Measurements from ENCODE around the gene DOP1A.
"Not testable (repeated sequence)": the region's sequence is repeated elsewhere in the genome, so short reads cannot be mapped to it uniquely, and the experiment has no call there.

Gene DOP1A

DNA sequence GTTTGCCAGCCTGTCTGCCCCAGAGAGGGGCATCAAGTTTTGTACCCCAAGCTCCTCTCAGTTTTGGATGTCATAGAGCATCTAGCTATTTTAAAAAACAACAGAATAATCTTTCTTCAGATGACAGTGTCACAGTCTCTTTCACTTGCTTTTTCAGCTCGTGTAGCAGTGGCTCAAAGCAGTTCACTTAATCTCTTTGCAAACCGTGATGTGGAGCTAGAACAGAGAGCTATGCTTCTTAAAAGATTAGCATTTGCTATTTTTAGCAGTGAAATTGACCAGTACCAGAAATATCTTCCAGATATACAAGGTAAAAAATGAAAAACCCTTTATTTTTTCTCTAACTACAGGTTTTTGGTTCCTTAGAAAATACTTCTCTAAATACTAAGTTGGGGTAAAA is 88.3 kb downstream of the DOP1A start:
- DNase-seq, result no peak

DNA sequence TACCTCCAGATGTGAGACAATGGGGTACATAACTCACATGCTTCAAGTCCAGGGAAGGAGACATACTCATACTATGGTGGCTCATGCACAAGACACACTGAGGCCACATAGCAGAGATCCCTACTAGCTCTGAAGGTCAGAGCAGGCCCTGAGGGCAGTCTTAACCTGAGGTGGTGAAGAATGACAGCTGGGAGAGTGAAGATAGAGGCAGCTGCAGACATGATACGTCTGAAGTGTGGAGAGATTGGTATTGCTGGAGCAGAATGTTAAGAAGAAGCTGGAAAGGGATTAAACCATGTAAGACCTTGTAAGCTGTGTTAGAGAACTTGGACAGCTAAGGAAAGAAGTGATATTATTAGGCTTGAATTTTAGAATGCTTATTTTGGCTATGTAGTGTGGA is 92.7 kb downstream of the DOP1A start:
- DNase-seq, result no peak

DNA sequence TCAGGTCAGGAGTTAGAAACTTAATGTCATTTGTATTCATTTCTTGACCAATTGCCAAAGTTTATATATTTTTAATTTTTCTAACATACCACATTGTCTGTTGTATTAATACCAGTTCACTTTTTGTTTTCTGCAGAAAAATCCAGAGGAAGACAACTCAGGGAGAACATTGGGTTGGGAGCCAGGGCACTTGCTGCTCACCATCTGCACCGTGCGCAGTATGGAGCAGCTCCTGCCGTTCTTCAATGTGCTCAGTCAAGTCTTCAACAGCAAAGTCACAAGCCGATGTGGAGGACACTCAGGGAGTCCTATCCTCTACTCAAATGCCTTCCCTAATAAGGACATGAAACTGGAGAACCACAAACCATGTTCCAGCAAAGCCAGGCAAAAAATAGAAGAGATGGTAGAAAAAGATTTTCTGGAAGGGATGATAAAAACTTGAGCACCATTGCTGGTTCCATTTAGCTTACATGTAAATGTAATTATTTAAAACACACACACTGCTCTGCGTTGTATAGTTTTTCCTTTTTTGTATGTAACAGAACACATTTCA is 100.3 kb downstream of the DOP1A start:
- DNase-seq, result no peak

DNA sequence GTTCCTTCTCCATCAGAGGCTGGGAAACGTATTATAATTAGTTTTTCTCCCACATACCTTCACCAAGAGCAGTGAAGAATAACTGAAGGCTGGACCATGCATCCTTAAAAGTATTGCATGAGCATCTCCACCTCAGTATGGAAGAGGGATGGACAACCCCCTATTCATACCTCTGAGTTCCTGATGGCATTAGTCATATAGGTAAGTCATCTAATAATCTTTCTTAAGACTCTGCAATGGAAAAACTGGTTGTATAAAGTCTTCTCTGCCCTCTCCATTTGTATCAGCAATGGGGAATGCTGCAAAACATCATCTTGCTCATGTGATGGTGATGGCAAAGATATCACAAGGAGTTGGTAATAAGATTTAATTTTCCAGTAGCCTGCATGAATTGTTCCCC is 101.1 kb downstream of the DOP1A start:
- no peak for DNase-seq

DNA sequence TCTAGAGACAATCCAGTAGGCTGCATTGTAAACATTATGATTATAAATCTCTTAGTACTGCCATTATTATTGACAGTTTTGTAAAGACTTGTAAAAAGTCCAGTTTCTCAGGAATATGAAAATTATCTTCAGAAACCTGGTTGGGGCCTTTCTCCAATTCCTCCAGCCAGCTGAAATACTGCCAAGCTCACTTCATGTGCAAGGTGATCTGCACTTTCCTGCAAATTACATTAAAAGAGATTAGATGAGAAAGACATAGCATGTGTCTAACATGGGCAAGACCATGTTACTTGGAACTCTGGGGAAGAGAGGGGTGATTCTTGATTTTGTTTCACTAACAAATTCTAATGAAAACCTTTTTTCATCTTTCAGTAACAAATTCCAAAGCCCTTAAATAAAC is 101.6 kb downstream of the DOP1A start:
- DNase-seq, result no peak

DNA sequence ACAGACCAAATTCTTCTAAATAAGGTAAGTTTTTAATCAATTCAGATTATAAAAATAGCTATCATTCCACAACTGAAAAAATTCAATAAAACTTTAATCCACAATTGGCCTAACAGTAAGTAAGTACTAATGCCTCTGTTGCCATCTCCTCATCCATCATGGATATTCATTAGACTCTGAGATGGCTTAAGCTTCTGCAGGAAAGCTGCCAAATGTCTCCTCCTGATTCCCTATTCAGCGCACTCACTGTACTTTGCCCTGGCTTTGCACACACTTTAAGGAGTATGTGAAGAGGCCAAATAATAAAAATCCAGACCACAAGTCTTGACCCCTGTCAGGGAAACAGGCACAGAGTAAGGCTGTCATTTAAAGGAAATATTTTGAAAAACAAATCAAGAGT is 102.0 kb downstream of the DOP1A start:
- DNase-seq, result no peak

DNA sequence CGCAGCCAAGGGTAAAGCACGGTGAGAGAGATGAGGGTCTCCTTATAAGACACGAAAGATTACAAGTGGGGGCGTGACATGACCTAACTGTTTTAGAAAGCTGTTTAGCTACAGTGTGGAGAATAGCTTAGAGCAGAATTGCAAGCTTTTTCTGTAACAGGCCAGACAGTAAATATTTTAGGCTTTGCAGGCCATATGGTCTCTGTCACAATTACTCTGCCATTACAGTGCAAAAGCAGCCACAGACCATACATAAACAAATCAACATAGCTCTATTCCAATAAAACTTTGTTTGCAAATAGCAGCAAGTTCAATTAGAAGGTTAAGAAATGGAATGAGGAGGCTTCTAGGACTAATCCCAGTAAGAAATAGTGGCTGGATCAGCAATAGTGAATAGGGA is 108.8 kb downstream of the DOP1A start:
- DNase-seq, result no peak

DNA sequence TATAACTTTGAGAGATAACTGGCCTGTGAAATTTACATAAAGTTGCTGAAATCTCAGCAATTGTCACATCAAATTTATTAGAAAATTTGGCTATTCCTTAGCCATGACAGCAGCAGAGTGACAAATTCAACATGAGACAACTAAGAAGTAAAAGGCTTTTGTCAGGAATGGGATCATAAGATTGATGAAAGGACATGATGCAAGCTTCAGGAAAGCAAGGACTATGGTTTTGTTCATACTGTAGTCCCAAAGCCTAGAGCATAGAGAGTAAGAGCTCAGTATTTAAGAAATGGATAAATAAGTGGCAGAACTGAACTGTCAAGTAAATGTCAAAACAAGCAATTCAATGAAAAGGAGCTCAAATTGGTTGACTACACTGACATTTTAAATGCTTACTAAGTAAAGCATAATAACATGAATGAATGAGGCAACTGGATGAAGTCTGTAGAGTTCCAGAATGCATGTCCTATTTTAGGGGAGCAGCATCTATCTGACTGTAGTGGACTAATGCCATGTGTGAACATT is 113.0 kb downstream of the DOP1A start:
- no peak for DNase-seq

DNA sequence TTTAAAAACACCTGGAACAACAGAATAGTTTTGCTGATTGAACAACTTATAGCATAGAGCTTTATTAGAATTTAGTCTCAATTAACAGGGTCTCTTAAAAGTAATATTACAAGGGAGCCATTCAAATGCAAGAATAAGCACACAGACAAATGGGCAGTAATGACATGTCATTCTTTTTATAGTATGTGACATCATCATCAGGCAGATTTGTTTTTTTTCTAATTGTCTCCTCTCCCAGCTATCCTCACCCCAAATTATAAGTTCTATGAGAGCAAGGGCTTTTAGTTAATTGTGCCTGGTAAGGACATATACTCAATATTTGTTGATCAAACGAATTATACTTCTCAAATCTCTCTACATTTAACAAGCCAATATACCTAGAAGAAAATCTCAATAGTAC is 114.6 kb downstream of the DOP1A start:
- DNase-seq, result no peak

DNA sequence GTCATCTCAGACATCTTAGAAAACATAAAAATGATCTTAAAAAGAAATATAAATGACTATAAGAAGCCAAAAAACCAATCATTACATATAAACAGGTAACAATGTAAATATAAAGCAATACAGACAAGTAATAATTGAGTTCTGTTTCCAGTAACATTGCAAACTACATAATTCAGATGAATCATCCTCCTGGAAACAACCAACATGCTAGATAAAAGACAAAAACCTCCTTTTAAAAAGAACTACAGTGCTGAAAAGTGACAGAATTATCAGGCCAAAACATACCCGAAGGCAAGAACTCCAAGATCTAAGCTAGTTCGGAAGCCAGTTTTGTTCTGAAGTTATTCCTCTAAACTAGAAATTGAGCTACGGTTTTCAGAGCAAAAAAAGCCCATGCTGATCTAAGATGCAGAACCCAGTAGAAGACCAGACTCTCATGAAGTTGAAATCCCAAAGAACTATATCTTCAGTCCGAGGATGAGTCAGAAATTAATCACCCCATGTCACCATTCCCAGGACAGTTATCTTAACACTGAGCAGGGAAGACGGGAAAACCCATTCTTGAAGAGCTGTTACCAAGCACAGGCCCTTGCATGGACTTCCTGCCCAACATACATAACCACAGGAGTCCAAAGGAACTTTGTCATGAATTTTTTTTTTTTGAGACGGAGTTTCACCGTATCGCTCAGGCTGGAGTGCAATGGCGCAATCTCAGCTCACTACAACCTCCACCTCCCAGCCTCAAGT is 115.8 kb downstream of the DOP1A start:
- no peak for DNase-seq

DNA sequence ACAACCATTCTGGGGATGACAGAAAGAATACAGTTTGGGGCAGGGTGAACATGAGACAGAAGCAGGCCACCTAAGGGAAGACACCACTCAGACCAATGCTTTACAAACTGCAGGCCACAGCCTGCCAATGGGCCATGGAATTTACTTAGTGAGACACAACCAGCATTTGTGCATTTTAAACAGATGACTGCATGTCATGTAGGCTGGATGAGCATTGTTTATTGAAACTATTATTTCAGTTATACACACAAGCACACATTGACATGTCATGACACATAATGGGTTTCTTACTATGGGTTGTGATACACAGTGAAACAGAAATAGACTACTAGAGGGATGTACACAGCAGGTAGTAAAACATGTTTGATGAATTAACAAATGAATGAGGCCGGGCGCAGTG is 117.6 kb downstream of the DOP1A start:
- DNase-seq, result no peak

DNA sequence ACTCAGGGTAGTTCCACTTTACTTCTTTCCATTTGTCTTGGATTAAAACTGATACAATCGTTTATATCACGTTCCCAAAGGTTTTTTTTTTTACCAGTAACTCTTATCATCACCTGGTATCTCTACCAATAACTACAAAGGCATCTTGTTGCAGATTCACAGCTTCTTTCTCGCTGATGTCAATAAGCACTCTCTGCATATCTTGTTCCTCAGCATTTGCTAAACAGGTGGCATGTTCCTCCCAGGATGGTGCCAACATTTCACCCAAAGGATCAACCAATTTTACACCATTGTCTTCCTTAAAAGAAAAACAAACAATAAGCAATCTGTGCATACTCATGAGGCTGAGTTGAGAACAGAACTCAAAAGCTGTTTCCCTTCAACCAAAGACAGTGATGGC is 121.0 kb downstream of the DOP1A start:
- DNase-seq, result no peak

DNA sequence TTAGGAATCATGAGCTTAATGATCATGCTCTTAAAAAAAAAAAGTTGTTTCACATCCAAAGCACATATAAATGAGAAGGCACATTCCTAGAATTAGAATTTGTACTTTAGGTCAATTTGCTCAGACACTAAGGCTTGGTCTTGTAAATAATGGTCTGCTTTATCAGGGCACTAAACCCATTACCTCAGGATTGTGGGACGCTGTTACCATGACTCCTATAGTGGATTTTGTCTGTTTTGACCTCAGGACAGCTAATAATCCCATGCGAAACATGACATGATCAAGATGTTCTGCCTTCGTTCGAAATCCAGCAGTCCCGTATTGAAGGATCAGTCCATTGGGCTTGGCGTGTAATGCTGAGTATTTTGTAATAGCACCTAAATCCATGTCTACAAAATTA is 123.2 kb downstream of the DOP1A start:
- DNase-seq, result no peak

DNA sequence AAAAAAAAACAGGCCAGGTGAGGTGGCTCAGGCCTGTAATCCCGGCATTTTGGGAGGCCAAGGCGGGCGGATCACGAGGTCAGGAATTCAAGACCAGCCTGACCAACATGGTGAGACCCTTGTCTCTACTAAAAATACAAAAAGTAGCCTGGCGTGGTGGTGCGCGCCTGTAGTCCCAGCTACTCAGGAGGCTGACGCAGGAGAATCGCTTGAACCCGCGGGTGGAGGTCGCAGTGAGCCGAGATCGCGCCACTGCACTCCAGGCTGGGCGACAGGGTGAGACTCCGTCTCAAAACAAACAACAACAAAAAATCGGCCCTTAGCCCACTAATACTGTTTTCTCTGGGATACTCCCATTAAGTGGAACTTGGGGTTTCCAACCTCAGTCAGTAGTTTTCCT is 124.5 kb downstream of the DOP1A start:
- not testable (repeated sequence) for DNase-seq

DNA sequence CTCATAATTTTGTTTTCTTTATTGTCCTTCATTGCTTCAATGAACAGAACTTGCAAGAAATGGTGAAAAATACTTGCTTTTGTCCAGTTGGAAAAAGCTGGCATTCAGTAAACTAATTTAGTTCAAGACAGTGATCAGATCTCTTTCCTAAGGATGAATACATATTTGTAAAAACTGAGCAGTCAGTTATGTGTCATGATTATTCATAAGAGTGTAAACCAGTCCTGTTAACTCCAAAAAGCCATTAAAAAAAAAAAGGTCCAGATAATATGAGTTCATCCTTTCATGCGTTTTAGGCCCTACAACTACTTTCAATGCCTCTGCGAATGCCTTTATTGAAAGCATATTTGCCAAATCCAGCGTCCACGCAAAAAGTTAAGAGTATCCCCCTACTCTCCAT is 125.0 kb downstream of the DOP1A start:
- DNase-seq, result no peak

DNA sequence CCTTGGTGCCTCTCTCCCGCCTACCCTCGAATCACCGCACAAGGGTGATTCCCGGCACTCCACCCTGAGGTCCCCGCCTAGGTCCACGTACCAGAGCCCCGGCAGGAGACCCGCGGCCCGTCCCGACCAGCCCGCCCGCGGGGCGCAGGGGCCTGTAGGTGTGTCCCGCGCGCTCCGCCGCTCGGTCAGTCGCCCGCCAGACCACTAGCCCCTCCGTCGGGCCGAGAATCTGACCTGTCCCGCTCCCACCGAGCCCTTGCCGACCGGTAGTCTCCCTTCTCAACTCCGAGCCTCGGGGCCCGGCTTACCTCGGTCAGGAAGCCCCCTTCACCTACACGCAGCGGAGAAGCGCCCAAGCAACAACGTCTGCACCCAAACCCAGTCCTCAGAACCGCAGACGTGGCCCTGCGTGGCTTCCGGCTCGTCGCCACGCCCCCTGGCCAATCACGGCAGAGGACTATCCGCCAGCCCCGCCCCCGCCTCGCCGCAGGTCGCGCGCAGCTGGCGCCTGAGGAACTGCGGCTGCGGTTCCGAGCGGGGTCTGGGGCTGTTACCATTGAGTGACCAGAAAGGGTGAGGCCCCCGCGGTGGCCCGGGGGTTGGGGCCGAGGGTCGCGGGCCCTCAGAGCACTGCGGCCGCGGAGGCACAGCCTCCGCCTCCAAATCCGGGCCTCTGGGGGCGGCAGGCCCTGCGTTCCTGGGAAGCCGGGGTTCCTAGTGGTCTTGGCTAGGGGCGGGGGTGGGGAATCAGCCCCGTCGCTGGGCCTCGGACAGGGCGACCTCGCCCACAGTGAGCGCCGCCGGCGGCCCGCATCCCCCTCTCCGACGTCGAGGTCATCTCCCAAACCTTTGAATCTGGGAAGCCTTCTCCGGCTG is 125.6 kb downstream of the DOP1A start, which contains the start of the genes PGM3 and RWDD2A:
Gene PGM3 (minus strand): TSS at position 395 of the 876 bp plus-strand sequence. CDS start 2,253 bp downstream, outside the sequence.
Gene RWDD2A (plus strand): TSS at position 487 of the 876 bp plus-strand sequence. CDS start 1,095 bp downstream, outside the sequence.
- peak; percentile 89 for DNase-seq

DNA sequence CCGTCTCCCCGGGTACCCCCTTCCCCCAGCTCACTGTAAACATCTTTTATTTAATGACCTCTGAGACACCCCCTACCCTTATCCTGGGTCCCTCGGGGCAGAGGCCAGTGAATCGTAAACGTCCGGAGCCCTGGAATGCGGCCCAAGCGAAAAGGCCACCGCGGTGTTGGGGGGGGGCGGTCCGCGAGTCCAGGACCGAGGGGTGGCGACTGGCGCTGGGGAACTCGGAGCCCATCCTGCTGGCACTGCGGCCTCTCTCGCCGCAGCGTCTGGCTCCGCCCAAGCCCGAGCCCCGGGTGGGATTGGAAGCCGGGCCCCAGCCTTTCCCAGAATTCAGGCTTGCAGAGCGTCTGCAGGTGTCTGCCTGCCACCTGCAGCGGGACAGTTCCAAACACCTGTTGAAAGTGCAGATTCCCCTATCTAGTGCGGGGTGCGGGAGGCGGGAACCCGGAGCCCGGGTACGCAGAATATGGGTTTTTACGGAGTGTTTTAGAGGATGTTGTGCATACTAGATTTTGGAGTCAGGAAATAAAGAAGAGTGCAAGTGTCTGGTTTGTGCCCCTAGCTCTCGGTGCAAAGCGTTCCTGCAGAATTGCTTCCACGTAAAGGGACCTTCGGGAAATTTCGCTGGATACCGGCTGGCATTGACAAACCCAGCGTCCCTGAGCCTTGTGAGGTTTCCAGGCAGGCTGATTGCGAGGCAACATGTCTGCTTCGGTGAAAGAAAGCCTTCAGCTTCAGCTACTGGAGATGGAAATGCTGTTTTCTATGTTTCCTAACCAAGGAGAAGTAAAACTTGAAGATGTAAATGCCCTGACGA is 126.5 kb downstream of the DOP1A start:
- peak; percentile 23 for DNase-seq

DNA sequence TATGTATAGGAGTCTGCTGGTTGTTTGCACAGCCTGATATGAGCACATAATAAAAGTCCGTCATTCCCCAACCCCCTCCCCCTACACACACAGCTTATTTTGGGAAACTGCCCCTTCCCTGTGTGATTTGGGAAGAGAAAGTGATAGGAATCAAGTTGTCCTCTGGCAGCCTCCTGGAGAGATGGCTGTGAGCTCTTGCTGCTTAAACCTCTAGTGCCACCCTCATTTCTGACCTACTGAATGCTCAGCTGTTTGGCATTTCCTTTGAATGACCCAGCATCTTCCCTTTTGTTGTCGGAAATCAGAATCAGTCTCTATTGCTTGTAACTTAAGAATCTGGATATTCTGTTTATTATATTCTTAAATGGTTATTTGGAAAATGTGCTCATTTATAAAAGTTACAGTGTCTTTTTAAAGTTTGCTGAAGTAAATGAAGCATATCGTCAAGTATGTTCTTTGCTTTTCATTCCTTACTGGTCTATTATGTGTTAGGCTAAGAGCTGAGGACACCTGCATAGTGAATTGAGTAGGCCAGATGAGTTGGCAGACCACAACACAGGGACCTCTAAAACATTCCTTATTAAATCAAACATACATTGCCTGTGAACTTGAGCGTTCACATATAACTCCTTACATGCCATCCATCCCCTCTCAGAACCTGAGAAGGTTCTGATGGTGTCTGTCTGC is 131.2 kb downstream of the DOP1A start:
- DNase-seq, result no peak

DNA sequence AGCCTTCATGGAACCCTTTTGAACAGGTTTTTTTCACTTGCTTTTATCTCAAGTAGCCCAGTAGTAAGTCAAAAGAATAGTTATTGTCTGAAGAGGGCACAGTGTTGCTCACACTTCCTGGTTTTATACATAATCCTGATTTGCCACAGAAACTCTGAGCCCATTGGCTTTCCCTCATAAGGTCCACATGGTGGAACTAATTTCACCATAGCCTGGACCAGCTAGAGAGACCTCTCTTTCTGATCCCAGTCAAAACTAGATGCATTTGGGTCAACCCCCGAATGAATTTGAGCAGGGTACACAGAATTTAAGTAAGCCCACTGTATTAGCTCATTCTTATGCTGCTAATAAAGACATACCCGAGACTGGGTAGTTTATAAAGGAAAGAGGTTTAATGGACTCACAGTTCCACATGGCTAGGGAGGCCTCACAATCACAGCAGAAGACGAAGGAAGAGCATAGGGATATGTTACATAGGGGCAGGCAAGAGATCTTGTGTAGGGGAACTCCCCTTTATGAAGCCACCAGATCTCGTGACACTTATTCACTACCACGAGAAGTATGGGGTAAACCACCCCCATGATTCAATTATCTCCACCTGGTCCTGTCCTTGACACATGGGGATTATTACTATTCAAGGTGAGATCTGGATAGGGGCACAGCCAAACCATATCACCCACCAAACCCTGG is 131.8 kb downstream of the DOP1A start:
- DNase-seq, result no peak

DNA sequence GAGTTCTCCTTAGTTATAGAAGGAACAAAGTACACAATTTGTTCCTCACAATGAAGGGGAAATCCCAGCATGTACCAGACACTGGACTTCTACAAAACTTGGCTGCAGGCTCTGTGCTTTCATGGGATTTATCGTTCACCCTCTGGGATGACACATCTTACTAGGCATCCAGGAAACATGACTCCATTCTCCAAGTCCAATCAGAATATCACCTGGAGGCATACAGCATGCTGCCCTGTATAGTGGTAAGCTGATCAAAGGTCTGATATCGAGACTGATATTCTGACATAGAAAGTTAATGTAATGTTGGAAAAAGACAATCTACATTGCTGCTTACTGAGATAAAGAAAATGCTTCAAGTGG is 132.4 kb downstream of the DOP1A start:
- DNase-seq, result no peak

DNA sequence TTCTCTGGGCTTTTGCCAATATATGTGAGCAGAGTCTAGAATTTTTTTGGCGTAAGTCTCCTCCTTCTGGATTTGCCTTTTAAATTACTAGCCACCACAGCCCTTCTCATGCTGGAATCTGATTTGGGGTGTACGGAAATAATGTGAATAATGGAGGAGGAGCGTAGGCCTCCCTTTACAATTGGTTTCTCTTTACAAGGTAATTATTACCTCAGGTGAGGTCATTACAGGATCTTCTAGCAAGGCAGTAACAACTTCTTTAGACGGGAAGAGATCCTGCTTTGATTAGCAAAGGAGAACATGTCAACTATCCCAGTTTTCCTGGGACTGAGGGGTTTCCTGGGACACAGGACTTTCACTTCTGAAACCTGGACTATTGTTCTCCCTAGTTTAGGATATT is 134.6 kb downstream of the DOP1A start:
- DNase-seq, result no peak

Data from T-helper 9 cell (primary cell).